K562 (cell line): ENCODE data around the gene ITGAX. TPM values are rescaled to one million over a fixed set of nuclear protein-coding genes. Genes with fewer than 3 reads are reported as not detected.

Source experiments
- ATAC-seq: fragments of 200-7000 bp; cut with Tn5 transposase; 3 replicates; pipeline ENCODE4 v1.9.1; 2020; ENCODE audit warnings: moderate library complexity
- BruUV-seq: library from RNA; stranded (reverse); fragments of 400-500 nt; replicated peaks from 2 replicates; lab custom pipeline; 2021; lab: Mats Ljungman, UMichigan
- CTCF ChIA-PET: fragments of 300-600 bp; formaldehyde crosslinking; extraction: SDS; loops from one replicate; lab custom pipeline; 2021; ENCODE audit warnings: low intra/inter-chr PET ratio; lab: Yijun Ruan, JAX
- POLR2A ChIA-PET: fragments of 300-600, 350-650 bp; sonication (Branson Sonifier 250); formaldehyde crosslinking; extraction: SDS; loops from one replicate; lab custom pipeline; 2021; ENCODE audit warnings: antibody characterized with exemption, inconsistent platforms; lab: Yijun Ruan, JAX
- DNase-seq, 4 experiments: peaks; one replicate each; pipeline versions ENCODE4 v3.0.0 to v3.0.0-alpha.2; 2011 to 2018; ENCODE audit warnings: low spot score in 3 of 4, mixed read lengths in 3 of 4; ENCODE audit errors: extremely low read depth in 1 of 4
- FAIRE-seq: peaks from 2 replicates; lab custom pipeline; 2011; peaks lifted over from hg19 to GRCh38; lab: Jason Lieb, UNC
- H2AFZ ChIP-seq: 2 replicates; pipeline ENCODE4 v1.6.0; 2011; ENCODE audit warnings: low read depth, low read length, control low read depth, inconsistent platforms
- H3K27ac ChIP-seq: fragments of 200-600 bp; 3 replicates; pipeline ENCODE4 v1.8.0; 2011; ENCODE audit warnings: low read depth, mild to moderate bottlenecking, control low read depth, inconsistent platforms, low read length, moderate library complexity, mixed read lengths; ENCODE audit errors: extremely low read depth
- H3K27me3 ChIP-seq, 2 experiments: fragments of 300-600 bp in 1 of 2; 2 replicates in 1 of 2; 3 replicates in 1 of 2; pipeline versions ENCODE4 v1.6.0 to v1.8.0; 2011; ENCODE audit warnings: inconsistent platforms in 2 of 2, low read length in 2 of 2, mild to moderate bottlenecking in 1 of 2, mixed read lengths in 1 of 2, moderate library complexity in 1 of 2; ENCODE audit not compliant: control insufficient read depth in 2 of 2, insufficient read depth in 2 of 2
- H3K36me3 ChIP-seq: fragments of 300-600 bp; 3 replicates; pipeline ENCODE4 v1.8.0; 2011; ENCODE audit warnings: mild to moderate bottlenecking, low read length, inconsistent platforms; ENCODE audit not compliant: control insufficient read depth, insufficient read depth
- H3K4me1 ChIP-seq, 2 experiments: fragments of 200-600 bp in 1 of 2; replicated peaks in 1 of 2; 2 replicates in 1 of 2; 3 replicates in 1 of 2; pipeline versions ENCODE4 v1.5.1 to v1.8.0; 2011; ENCODE audit warnings: inconsistent platforms in 2 of 2, low read length in 2 of 2, mild to moderate bottlenecking in 1 of 2, mixed read lengths in 1 of 2, moderate library complexity in 1 of 2; ENCODE audit not compliant: control insufficient read depth in 2 of 2, insufficient read depth in 2 of 2
- H3K4me2 ChIP-seq: 2 replicates; pipeline ENCODE4 v1.6.1; 2011; ENCODE audit warnings: low read length, control low read depth, inconsistent platforms, mixed read lengths; ENCODE audit not compliant: insufficient read depth
- H3K4me3 ChIP-seq: fragments of 200-600 bp; sonication (generic), shearing (Covaris generic); 2 replicates; pipeline ENCODE4 v1.5.1; 2016; ENCODE audit warnings: control low read depth, inconsistent platforms
- H3K79me2 ChIP-seq: fragments of 200-600 bp; 3 replicates; pipeline ENCODE4 v1.8.0; 2011; ENCODE audit warnings: low read length, inconsistent platforms; ENCODE audit not compliant: control insufficient read depth, insufficient read depth
- H3K9ac ChIP-seq, 2 experiments: 2 replicates each; pipeline versions ENCODE4 v1.6.0 to v1.6.1; 2011; ENCODE audit warnings: low read depth in 2 of 2, low read length in 2 of 2, control low read depth in 1 of 2, inconsistent platforms in 1 of 2, mild to moderate bottlenecking in 1 of 2, mixed read lengths in 1 of 2; ENCODE audit not compliant: insufficient read depth in 1 of 2
- H3K9me1 ChIP-seq: one replicate; pipeline ENCODE4 v1.6.0; 2011; ENCODE audit warnings: inconsistent platforms, mild to moderate bottlenecking, low read length, moderate library complexity; ENCODE audit not compliant: control insufficient read depth, insufficient read depth
- H3K9me3 ChIP-seq: replicated peaks from 2 replicates; pipeline ENCODE4 v1.5.1; 2011; ENCODE audit warnings: low read depth, low read length, inconsistent platforms; ENCODE audit not compliant: control insufficient read depth, insufficient read depth
- H4K20me1 ChIP-seq: replicated peaks from 2 replicates; pipeline ENCODE4 v1.6.1; 2011; ENCODE audit warnings: low read length, inconsistent platforms, mixed read lengths; ENCODE audit not compliant: control insufficient read depth, insufficient read depth
- ATF3 ChIP-seq, 2 experiments: fragments of 450-650 bp in 1 of 2; sonication (generic) in 1 of 2; formaldehyde crosslinking in 1 of 2; IDR thresholded peaks in 1 of 2; conservative IDR thresholded peaks in 1 of 2; 2 replicates each; pipeline versions ENCODE4 v1.6.1 to v1.8.1; 2016 to 2023; ENCODE audit warnings: mild to moderate bottlenecking in 2 of 2, moderate library complexity in 2 of 2, inconsistent platforms in 1 of 2, missing genetic modification reagents in 1 of 2
- MED1 ChIP-seq: sonication (generic); formaldehyde crosslinking; IDR thresholded peaks from 2 replicates; pipeline ENCODE4 v1.8.1; 2023; ENCODE audit warnings: missing genetic modification reagents, borderline replicate concordance
- ZBTB1 ChIP-seq: sonication (generic); formaldehyde crosslinking; IDR thresholded peaks from 2 replicates; pipeline ENCODE4 v1.8.1; 2023; ENCODE audit warnings: missing genetic modification reagents, low read depth, mild to moderate bottlenecking, borderline replicate concordance
- ZEB2 ChIP-seq: fragments of 450-650 bp; IDR thresholded peaks from 2 replicates; pipeline ENCODE4 v1.6.1; 2016
- WGBS: fragments of 100-300 bp; shearing (Covaris generic); methylation state at CpG from one replicate; pipeline ENCODE4 v1.1.6; 2016; ENCODE audit warnings: low coverage, mixed read lengths; ENCODE audit not compliant: insufficient coverage; ENCODE audit errors: missing lambda C conversion rate; 5-methylcytosine and 5-hydroxymethylcytosine counted together
- in situ Hi-C: fragments of 300-500 bp; cut with MboI; formaldehyde crosslinking; loops from 4 replicates; pipeline ENCODE4 v1.15.0; 2018; ENCODE audit warnings: inconsistent platforms, mixed read lengths
- intact Hi-C: fragments of 100-400 bp; cut with micrococcal nuclease; formaldehyde crosslinking; loops from 2 replicates; pipeline ENCODE4 v1.14.2; 2022
- polyA plus RNA-seq, 8 experiments: library from polyadenylated mRNA; depleted of rRNA in 4 of 8; stranded (reverse) in 5 of 8; unstranded in 3 of 8; fragments of >200 nt; fragmentation: Nextera tagmentation in 2 of 8; fragmentation: Illumina TruSeq in 1 of 8; extraction: Ambion mirVana in 2 of 8; extraction: Trizol in 1 of 8; gene quantifications; 2 replicates each; pipeline versions ENCODE4 v1.2.1 to v1.2.3, GENCODE V29; 2011 to 2014; ENCODE audit warnings: inconsistent platforms in 1 of 8, missing spikeins in 1 of 8
- total RNA-seq, 7 experiments: library from RNA; depleted of rRNA in 6 of 7; stranded (reverse); fragments of >200 nt in 6 of 7; fragmentation: Illumina TruSeq in 2 of 7; extraction: Trizol in 2 of 7; gene quantifications; 2 replicates each; pipeline versions ENCODE4 v1.2.1 to v1.2.3, GENCODE V29; 2011 to 2021; ENCODE audit warnings: low replicate concordance in 1 of 7

ITGAX gene
- total and polyA plus RNA-seq, 9 of the 15 experiments (the other 6 are each of a cell fraction or from before 2014, with no cell fraction given), result 0.03 to 0.58 (median 0.14) TPM

- Histone ChIP-seq H3K4me1 (peaks cover 0 to 7% of the 10 kb centered on the region in 2 experiments; a peak in 1 of 5 replicates), H3K79me2 (no peaks in the 10 kb centered on the region), H4K20me1 (no peaks in the 10 kb centered on the region), H3K27ac (no peak overlapping the region), H3K4me3 (no peak overlapping the region), H2AFZ (no peak overlapping the region), H3K27me3 (peaks cover 14 to 36% of the 10 kb centered on the region in 2 experiments; a peak in 4 of 5 replicates), H3K4me2 (no peak overlapping the region), H3K36me3 (no peaks in the 10 kb centered on the region), H3K9me1 (no peaks in the 10 kb centered on the region), H3K9me3 (no peaks in the 10 kb centered on the region), H3K9ac (no peak overlapping the region)
- FAIRE-seq (no peak), ATAC-seq (no peak), DNase-seq (no peak)
- POLR2A ChIA-PET, result interaction anchor here (0.5 to 0.9 kb wide), 2 partner anchors 10 to 192 kb away, joined by 3 read pairs; no protein-coding TSS in a partner anchor
- TF ChIP-seq ATF3 (IDR thresholded peaks at IDR 0.05) (no peak), ATF3 (CRISPR knock-in tag; conservative IDR thresholded peaks at IDR 0.05) (no peak)
- CTCF ChIA-PET, result no interaction called here
- in situ Hi-C loops (no loop called here), intact Hi-C loops (no loop called here)
- BruUV-seq, result no TSS peak
- 13% methylated on average over 8 of the region's 8 CpGs for WGBS
Measured at GRCh38 chr16:31376705-31377104, 21.7 kb downstream of the ITGAX start.

GRCh38 chr16:31377210-31377903 is 22.4 kb downstream of the ITGAX start:
- no peak for FAIRE-seq
- in situ Hi-C loops, result no loop called here
- TF ChIP-seq MED1 (CRISPR knock-in tag) (no peak), ZBTB1 (no peak), ZEB2 (no peak)
- WGBS, result 2% methylated on average over 7 of the region's 7 CpGs
- no peak overlapping the region for H3K4me2 ChIP-seq
- H2AFZ ChIP-seq, result no peak overlapping the region
- no peak overlapping the region for H3K27ac ChIP-seq
- H3K9ac ChIP-seq, result no peak overlapping the region
- ChIA-PET POLR2A (interaction anchor here (0.6 to 0.9 kb wide), 2 partner anchors 9 to 14 kb away, joined by 3 read pairs; no protein-coding TSS in a partner anchor), CTCF (no interaction called here)
- H3K9me1 ChIP-seq, result no peaks in the 10 kb centered on the region
- H3K4me1 ChIP-seq, result peaks cover 0 to under 1% of the 10 kb centered on the region in 2 experiments; a peak in 1 of 5 replicates
- ATAC-seq, result no peak
- no peak overlapping the region for H3K4me3 ChIP-seq
- H3K36me3 ChIP-seq, result no peaks in the 10 kb centered on the region
- H3K9me3 ChIP-seq, result no peaks in the 10 kb centered on the region
- H4K20me1 ChIP-seq, result no peaks in the 10 kb centered on the region
- H3K79me2 ChIP-seq, result no peaks in the 10 kb centered on the region
- intact Hi-C loops, result no loop called here
- DNase-seq, result no peak
- peaks cover 10 to 30% of the 10 kb centered on the region in 2 experiments; a peak in 4 of 5 replicates for H3K27me3 ChIP-seq
- BruUV-seq, result no TSS peak
